ENCODE data around the gene SEMA7A.

GRCh38 chr15:74470631-74471395, 37.1 kb upstream of the SEMA7A start:
- TF ChIP-seq CTCF (conservative IDR thresholded peaks at IDR 0.05; ENCODE audit: low read depth, low read length) (no peak), EZH2 (IDR thresholded peaks at IDR 0.05; ENCODE audit: borderline replicate concordance, low read depth, low read length, poor library complexity, severe bottlenecking) (no peak)

All from A673 (cell line).